HCT116 (cell line): Measurements from ENCODE around the gene C3orf20.

Experiments used
- CBX3 ChIP-seq: IDR thresholded peaks from 2 replicates; pipeline ENCODE4 v1.6.1; 2012; ENCODE audit warnings: low read depth
- CTCF ChIP-seq, 3 experiments: fragments of 200-600 bp in 1 of 3; sonication (generic) in 1 of 3; IDR thresholded peaks in 2 of 3; conservative IDR thresholded peaks in 1 of 3; 2 replicates each; pipeline ENCODE4 v1.5.1; 2012 to 2017; ENCODE audit warnings: low read depth in 2 of 3, low read length in 2 of 3, antibody characterized with exemption in 1 of 3, borderline replicate concordance in 1 of 3, control low read depth in 1 of 3, mild to moderate bottlenecking in 1 of 3, mixed read lengths in 1 of 3, mixed run types in 1 of 3, moderate library complexity in 1 of 3; ENCODE audit not compliant: insufficient read depth in 1 of 3
- ELF1 ChIP-seq: IDR thresholded peaks from 2 replicates; pipeline ENCODE4 v1.6.1; 2012; ENCODE audit warnings: low read depth, borderline replicate concordance
- EZH2 ChIP-seq: fragments of 200-600 bp; sonication (generic); IDR thresholded peaks from 2 replicates; pipeline ENCODE4 v1.6.1; 2017; ENCODE audit warnings: antibody characterized with exemption, mixed run types
- MAX ChIP-seq: IDR thresholded peaks from 2 replicates; pipeline ENCODE4 v1.6.1; 2012
- POLR2A ChIP-seq: IDR thresholded peaks from 2 replicates; pipeline ENCODE4 v1.7.0; 2011; ENCODE audit warnings: borderline replicate concordance; ENCODE audit not compliant: insufficient read depth, insufficient read length; ENCODE audit errors: extremely low read depth
- POLR2AphosphoS5 ChIP-seq: IDR thresholded peaks from 2 replicates; pipeline ENCODE4 v1.6.1; 2011; ENCODE audit warnings: mild to moderate bottlenecking, low read depth, low read length, moderate library complexity
- RAD21 ChIP-seq: IDR thresholded peaks from 2 replicates; pipeline ENCODE4 v1.6.1; 2012; ENCODE audit warnings: low read depth, mild to moderate bottlenecking
- SP1 ChIP-seq: IDR thresholded peaks from 2 replicates; pipeline ENCODE4 v1.6.1; 2012; ENCODE audit warnings: low read depth
- YY1 ChIP-seq: IDR thresholded peaks from 2 replicates; pipeline ENCODE4 v1.6.1; 2011; ENCODE audit warnings: low read length, low read depth, moderate library complexity, mild to moderate bottlenecking; ENCODE audit not compliant: insufficient replicate concordance; ENCODE audit errors: extremely low read depth

- TF ChIP-seq SP1, result no peak
- no peak for TF ChIP-seq CTCF (IDR thresholded peaks at IDR 0.05 in 2 of 3, conservative IDR thresholded peaks at IDR 0.05 in 1 of 3; ENCODE audit: borderline replicate concordance in 1 of 3, insufficient read depth in 1 of 3, low read depth in 2 of 3, low read length in 2 of 3)
- TF ChIP-seq EZH2, result no peak
- TF ChIP-seq POLR2AphosphoS5, result no peak
- no peak for TF ChIP-seq POLR2A
- TF ChIP-seq RAD21, result no peak
- TF ChIP-seq MAX, result no peak
- TF ChIP-seq YY1, result no peak
- TF ChIP-seq ELF1, result no peak
- TF ChIP-seq CBX3, result no peak
Measured at GRCh38 chr3:14772533-14773138, 97.7 kb downstream of the C3orf20 start.
